Hepatocyte (in vitro differentiated cells): ENCODE data around the gene FHL1.

Source experiments
- EZH2 ChIP-seq: fragments of 200-600 bp; sonication (generic); IDR thresholded peaks from 2 replicates; pipeline ENCODE4 v1.6.1; 2016; ENCODE audit warnings: antibody characterized with exemption, mild to moderate bottlenecking, borderline replicate concordance
- EZH2phosphoT487 ChIP-seq: fragments of 200-600 bp; sonication (generic); IDR thresholded peaks from one replicate; pipeline ENCODE4 v1.6.1; 2018; ENCODE audit warnings: antibody characterized with exemption, mild to moderate bottlenecking, low read depth, moderate library complexity; ENCODE audit not compliant: unreplicated experiment, severe bottlenecking
- TF ChIP-seq, protein P1 (sequence below): fragments of 200-600 bp; sonication (generic); IDR thresholded peaks from 2 replicates; pipeline ENCODE4 v1.5.1; 2016; ENCODE audit warnings: antibody characterized with exemption, mild to moderate bottlenecking; ENCODE audit not compliant: poor library complexity

DNA sequence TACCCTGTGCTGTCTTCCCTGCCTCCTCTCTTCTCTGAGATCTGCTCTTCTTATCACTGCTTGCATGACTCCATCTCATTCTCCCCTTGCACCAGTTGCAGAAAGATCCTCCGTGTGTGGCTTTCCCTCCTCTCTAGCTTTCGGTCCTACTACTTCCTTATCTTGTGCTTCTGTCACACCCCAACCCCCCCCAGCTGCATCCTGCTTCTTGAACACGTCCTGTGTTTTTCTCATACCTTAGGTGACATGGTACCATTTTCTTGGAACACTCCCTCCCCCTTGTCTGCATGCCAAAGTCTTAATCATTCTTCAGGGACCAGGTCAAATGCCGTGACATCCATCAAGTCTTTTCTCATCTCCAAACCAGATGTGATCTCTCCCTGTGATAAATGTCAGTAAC, 46.4 kb downstream of the FHL1 start:
- TF ChIP-seq, protein P1, sequence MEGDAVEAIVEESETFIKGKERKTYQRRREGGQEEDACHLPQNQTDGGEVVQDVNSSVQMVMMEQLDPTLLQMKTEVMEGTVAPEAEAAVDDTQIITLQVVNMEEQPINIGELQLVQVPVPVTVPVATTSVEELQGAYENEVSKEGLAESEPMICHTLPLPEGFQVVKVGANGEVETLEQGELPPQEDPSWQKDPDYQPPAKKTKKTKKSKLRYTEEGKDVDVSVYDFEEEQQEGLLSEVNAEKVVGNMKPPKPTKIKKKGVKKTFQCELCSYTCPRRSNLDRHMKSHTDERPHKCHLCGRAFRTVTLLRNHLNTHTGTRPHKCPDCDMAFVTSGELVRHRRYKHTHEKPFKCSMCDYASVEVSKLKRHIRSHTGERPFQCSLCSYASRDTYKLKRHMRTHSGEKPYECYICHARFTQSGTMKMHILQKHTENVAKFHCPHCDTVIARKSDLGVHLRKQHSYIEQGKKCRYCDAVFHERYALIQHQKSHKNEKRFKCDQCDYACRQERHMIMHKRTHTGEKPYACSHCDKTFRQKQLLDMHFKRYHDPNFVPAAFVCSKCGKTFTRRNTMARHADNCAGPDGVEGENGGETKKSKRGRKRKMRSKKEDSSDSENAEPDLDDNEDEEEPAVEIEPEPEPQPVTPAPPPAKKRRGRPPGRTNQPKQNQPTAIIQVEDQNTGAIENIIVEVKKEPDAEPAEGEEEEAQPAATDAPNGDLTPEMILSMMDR = no peak
- no peak for TF ChIP-seq EZH2
- TF ChIP-seq EZH2phosphoT487 = no peak
